ENCODE results near the gene CASS4. TPM values are rescaled to one million over a fixed set of nuclear protein-coding genes. Genes with fewer than 3 reads are reported as not detected.

CASS4 gene
- total RNA-seq, 1 donor = under 0.01 TPM

DNA sequence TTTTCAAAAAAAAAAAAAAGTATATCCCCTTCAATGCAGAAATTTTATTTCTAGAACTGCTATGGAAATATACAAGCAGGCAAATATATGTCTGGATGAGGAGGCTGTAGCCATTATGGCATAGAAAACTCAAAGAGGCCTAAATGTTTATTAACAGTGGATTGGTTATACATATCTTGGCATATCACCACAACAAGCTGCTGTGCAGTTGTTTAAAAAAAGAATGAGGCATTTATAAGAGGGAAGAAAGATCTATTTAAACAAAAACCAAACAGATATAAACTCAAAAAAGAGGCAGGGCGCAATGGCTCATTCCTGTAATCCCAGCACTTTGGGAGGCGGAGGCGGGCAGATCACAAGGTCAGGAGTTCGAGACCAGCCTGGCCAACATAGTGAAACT, 26.2 kb downstream of the CASS4 start:
- H3K27me3 ChIP-seq (ENCODE audit: insufficient read depth, low read length) = no peaks in the 10 kb centered on the region
- no peak overlapping the region for H3K4me2 ChIP-seq (ENCODE audit: insufficient read depth, low read length)
- peak overlapping the region; percentile 44 for H3K27ac ChIP-seq (ENCODE audit: low read depth, low read length)
- H3K9me3 ChIP-seq (ENCODE audit: low read depth, low read length) = no peaks in the 10 kb centered on the region
- TF ChIP-seq, protein P1, sequence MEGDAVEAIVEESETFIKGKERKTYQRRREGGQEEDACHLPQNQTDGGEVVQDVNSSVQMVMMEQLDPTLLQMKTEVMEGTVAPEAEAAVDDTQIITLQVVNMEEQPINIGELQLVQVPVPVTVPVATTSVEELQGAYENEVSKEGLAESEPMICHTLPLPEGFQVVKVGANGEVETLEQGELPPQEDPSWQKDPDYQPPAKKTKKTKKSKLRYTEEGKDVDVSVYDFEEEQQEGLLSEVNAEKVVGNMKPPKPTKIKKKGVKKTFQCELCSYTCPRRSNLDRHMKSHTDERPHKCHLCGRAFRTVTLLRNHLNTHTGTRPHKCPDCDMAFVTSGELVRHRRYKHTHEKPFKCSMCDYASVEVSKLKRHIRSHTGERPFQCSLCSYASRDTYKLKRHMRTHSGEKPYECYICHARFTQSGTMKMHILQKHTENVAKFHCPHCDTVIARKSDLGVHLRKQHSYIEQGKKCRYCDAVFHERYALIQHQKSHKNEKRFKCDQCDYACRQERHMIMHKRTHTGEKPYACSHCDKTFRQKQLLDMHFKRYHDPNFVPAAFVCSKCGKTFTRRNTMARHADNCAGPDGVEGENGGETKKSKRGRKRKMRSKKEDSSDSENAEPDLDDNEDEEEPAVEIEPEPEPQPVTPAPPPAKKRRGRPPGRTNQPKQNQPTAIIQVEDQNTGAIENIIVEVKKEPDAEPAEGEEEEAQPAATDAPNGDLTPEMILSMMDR (IDR thresholded peaks at IDR 0.05; ENCODE audit: extremely low read depth, low read depth, low read length) = no peak
- no peaks in the 10 kb centered on the region for H3K36me3 ChIP-seq (ENCODE audit: insufficient read depth, low read length)
- H2AFZ ChIP-seq (ENCODE audit: low read length) = no peak overlapping the region
- peaks cover 27% of the 10 kb centered on the region for H3K4me1 ChIP-seq (ENCODE audit: insufficient read depth, low read length)
- no peak overlapping the region for H3K4me3 ChIP-seq (ENCODE audit: insufficient read depth, low read length)
- H4K20me1 ChIP-seq (ENCODE audit: insufficient read depth, low read length) = no peaks in the 10 kb centered on the region
- DNase-seq (ENCODE audit: insufficient read length, low spot score, missing footprints) = no peak
- no peaks in the 10 kb centered on the region for H3K79me2 ChIP-seq (ENCODE audit: insufficient read depth, low read length)

DNA sequence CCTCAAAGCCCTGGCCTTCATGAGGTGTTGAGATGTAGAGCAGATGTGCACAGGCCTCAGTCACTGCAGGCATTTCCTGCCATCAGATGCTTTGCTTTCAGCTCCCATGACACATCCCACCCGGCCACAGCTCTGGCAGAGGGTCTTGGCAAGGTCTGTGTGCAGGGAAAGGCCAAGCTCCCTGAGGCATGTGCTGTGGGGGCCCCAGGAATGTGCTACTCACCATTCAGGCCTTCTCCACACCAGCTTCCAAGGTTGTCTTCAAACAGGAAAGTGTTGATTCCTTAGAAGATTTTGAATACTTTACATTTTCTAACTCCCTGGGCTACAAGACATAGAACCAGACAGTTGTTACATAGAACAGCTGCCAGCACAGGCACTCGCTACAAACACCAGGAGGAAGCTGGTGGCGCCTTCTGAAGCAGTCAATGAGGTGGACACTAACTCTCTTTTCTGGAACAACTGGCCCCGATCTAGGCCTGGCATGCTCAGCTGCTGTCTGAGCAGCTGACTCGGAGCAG, 27.8 kb downstream of the CASS4 start:
- H3K4me2 ChIP-seq (ENCODE audit: insufficient read depth, low read length) = peak overlapping the region; percentile 29
- peaks cover 20% of the 10 kb centered on the region for H3K4me1 ChIP-seq (ENCODE audit: insufficient read depth, low read length)
- peak; percentile 95 for DNase-seq (ENCODE audit: insufficient read length, low spot score, missing footprints)
- peak overlapping the region; percentile 85 for H3K27ac ChIP-seq (ENCODE audit: low read depth, low read length)
- TF ChIP-seq, protein P1 (IDR thresholded peaks at IDR 0.05; ENCODE audit: extremely low read depth, low read depth, low read length) = no peak
- no peaks in the 10 kb centered on the region for H3K79me2 ChIP-seq (ENCODE audit: insufficient read depth, low read length)
- peak overlapping the region; percentile 21 for H2AFZ ChIP-seq (ENCODE audit: low read length)
- no peak overlapping the region for H3K4me3 ChIP-seq (ENCODE audit: insufficient read depth, low read length)
- H3K27me3 ChIP-seq (ENCODE audit: insufficient read depth, low read length) = no peaks in the 10 kb centered on the region
- no peaks in the 10 kb centered on the region for H3K9me3 ChIP-seq (ENCODE audit: low read depth, low read length)
- H3K36me3 ChIP-seq (ENCODE audit: insufficient read depth, low read length) = no peaks in the 10 kb centered on the region
- no peaks in the 10 kb centered on the region for H4K20me1 ChIP-seq (ENCODE audit: insufficient read depth, low read length)

DNA sequence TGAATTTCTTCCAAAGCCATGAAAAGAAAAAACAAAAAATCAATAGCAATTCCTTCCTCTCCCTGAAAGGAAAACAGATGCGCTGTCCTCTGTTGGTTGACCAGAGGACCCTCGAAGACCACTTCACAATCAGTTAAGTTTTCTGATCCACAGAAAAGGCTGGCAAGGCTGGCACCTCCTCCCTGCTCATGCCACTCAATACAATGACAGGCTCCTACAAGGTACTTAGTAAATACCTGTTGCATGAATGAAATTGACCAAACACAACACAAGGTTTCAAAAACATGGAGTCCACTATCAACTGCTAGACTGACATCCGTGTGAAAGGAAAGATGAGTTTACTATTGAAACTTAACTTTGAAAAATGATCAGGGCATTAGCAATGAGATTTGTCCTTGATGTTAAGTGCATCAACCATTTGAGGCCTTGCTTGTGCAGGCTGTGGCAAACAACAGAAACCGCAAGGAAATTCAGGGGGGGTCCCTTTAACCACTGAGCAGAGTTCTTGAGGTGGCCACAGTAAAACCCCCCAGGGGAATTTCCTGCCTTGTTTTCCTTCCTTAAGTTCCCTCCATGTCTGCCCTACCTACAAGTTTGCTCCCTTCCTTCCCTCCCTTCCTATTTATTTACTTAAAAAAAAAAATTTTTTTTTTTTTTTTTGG, 28.4 kb downstream of the CASS4 start:
- peak overlapping the region; percentile 85 for H3K27ac ChIP-seq (ENCODE audit: low read depth, low read length)
- no peak overlapping the region for H3K4me3 ChIP-seq (ENCODE audit: insufficient read depth, low read length)
- no peaks in the 10 kb centered on the region for H3K9me3 ChIP-seq (ENCODE audit: low read depth, low read length)
- no peaks in the 10 kb centered on the region for H3K27me3 ChIP-seq (ENCODE audit: insufficient read depth, low read length)
- H3K36me3 ChIP-seq (ENCODE audit: insufficient read depth, low read length) = no peaks in the 10 kb centered on the region
- H4K20me1 ChIP-seq (ENCODE audit: insufficient read depth, low read length) = no peaks in the 10 kb centered on the region
- H3K4me1 ChIP-seq (ENCODE audit: insufficient read depth, low read length) = peaks cover 20% of the 10 kb centered on the region
- peak overlapping the region; percentile 29 for H3K4me2 ChIP-seq (ENCODE audit: insufficient read depth, low read length)
- TF ChIP-seq, protein P1 (IDR thresholded peaks at IDR 0.05; ENCODE audit: extremely low read depth, low read depth, low read length) = no peak
- DNase-seq (ENCODE audit: insufficient read length, low spot score, missing footprints) = no peak
- H3K79me2 ChIP-seq (ENCODE audit: insufficient read depth, low read length) = no peaks in the 10 kb centered on the region
- H2AFZ ChIP-seq (ENCODE audit: low read length) = peak overlapping the region; percentile 21
